NB4 (cell line): ENCODE measurements around the gene FHL5.

Experiments
- CTCF ChIP-seq: IDR thresholded peaks from one replicate; pipeline ENCODE4 v1.5.1; 2012; ENCODE audit warnings: low read depth, low read length
- POLR2A ChIP-seq: IDR thresholded peaks from 2 replicates; pipeline ENCODE4 v1.6.1; 2011; ENCODE audit warnings: mild to moderate bottlenecking; ENCODE audit not compliant: insufficient read length; ENCODE audit errors: extremely low read depth

GRCh38 chr6:96522465-96523009 lies 40.4 kb upstream of the FHL5 start:
- TF ChIP-seq CTCF (no peak), POLR2A (no peak)
